ENCODE measurements around the gene SLC31A2.

SLC31A2 gene

DNA sequence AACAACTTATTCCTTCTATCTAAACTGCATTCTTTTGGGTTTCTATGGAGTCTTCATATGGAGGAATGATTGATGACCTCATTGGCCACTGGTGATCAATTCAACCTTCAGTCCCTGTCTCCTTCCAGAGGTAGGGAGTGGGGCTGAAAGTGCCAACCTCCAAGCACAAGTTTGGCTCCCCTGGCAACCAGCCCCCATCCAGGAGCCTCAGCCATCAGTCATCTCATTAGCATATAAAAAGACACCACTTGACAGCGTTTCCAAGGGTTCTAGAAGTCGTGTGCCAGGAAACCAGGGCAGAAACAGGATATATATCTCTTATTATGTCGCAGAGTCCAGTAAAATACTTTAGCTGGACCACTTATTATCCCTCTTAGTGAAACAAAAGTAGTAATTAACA is 9.8 kb downstream of the SLC31A2 start:
- no peak overlapping the region for H3K27ac Mint-ChIP-seq
- H3K27me3 Mint-ChIP-seq (ENCODE audit: low read depth), result no peaks in the 10 kb centered on the region
- H3K9me3 Mint-ChIP-seq, result no peaks in the 10 kb centered on the region
- peaks cover 11% of the 10 kb centered on the region for H3K4me1 Mint-ChIP-seq (ENCODE audit: low read depth)
- H3K36me3 Mint-ChIP-seq (ENCODE audit: low read depth), result peaks cover 35% of the 10 kb centered on the region
- no peak overlapping the region for H3K4me3 Mint-ChIP-seq

DNA sequence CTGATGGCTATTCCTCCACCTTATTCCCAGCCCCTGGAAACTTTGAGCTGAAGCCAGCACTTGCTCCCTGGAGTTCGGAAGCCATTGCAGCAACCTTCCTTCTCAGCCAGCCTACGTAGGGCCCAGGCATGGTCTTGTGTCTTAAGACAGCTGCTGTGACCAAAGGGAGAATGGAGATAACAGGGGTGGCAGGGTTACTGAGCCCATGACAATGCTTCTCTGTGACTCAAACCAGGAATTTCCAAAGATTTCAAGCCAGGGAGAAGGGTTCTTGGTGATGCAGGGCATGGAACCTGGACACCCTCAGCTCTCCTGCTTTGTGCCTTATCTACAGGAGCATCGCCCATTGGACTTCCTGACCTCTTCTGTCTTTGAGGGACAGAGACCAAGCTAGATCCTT is 12.2 kb downstream of the SLC31A2 start:
- H3K4me1 Mint-ChIP-seq (ENCODE audit: low read depth), result no peaks in the 10 kb centered on the region
- H3K9me3 Mint-ChIP-seq, result no peaks in the 10 kb centered on the region
- H3K4me3 Mint-ChIP-seq, result no peak overlapping the region
- H3K27me3 Mint-ChIP-seq (ENCODE audit: low read depth), result no peaks in the 10 kb centered on the region
- peaks cover 47% of the 10 kb centered on the region for H3K36me3 Mint-ChIP-seq (ENCODE audit: low read depth)
- H3K27ac Mint-ChIP-seq, result no peak overlapping the region

DNA sequence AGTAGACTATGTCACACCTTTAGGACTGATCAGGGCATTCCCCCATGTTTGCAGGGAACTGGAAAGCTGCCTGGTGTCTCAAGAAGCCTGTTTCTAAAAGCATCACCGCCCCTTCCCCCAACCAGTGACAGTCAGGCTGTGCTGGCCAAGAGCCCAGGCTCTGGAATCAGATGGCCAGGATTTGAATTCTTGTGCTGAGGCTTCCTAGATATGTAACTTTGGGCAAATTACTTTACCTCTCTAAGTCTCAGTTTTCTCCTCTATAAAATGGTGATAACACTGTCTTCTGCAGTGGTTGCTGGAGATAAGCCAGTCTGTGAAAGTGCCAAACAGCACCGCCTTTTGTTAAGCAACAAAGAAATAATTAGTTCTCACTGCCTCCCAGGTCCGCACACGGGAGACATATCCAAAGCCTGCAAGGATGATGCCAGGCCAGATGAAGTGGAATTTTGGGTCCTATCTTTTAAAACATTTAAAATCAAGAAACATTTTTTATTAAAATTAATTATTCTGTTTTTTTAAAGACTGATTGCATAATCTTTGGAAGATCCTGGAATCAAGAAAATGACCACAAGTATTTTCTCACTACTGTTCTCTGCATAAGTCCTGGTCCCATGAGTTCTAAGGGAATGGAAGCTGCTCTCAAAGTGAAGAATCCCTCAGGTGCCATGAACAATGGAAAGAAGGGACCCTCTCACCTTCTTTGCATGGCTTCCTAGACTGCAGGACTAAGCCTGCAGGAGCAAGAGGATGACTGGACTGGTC is 13.9 kb downstream of the SLC31A2 start:
- Mint-ChIP-seq H3K9me3 (no peaks in the 10 kb centered on the region), H3K4me1 (ENCODE audit: low read depth) (no peaks in the 10 kb centered on the region), H3K36me3 (ENCODE audit: low read depth) (peaks cover 49% of the 10 kb centered on the region), H3K27me3 (ENCODE audit: low read depth) (no peaks in the 10 kb centered on the region), H3K4me3 (no peak overlapping the region), H3K27ac (no peak overlapping the region)

DNA sequence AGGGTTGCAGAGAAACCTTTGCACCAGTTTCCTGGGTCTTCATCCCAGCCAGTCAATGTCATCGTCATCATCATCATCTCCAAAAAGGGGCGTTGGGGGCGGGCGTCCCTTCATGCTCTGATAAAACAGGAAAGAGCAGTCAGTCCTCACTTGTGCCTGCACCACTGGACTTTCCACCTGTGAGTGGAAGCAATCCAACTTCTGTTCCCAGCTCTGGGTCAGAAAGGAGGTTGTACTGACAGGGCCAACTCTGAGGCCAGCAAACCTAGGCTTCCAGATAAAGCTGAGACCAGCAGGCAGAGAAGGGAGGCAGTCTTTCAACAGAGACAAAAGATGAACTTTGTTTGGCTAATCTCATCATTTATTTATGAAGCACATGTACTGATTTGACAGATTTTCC is 15.2 kb downstream of the SLC31A2 start:
- Mint-ChIP-seq H3K9me3 (no peaks in the 10 kb centered on the region), H3K4me3 (no peak overlapping the region), H3K27ac (no peak overlapping the region), H3K36me3 (ENCODE audit: low read depth) (peaks cover 52% of the 10 kb centered on the region), H3K27me3 (ENCODE audit: low read depth) (no peaks in the 10 kb centered on the region), H3K4me1 (ENCODE audit: low read depth) (no peaks in the 10 kb centered on the region)

DNA sequence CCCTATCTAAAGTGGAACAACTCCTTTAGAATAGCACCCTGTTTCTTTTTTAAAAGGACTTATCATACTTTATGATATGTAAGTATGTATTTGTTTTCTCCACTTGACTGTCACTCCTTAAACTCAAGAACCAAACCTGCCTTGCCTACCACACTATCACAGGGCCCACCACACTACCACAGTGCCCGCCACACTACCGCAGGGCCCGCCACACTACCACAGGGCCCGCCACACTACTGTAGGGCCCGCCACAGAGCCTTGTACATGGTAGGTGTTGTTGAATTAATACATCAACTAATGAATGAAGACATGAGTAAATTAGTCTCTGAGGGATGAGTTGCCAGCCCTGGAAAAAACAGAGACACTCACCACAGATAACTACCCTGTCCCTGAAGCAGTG is 18.0 kb downstream of the SLC31A2 start:
- H3K4me1 Mint-ChIP-seq (ENCODE audit: low read depth), result no peaks in the 10 kb centered on the region
- H3K27ac Mint-ChIP-seq, result no peak overlapping the region
- H3K27me3 Mint-ChIP-seq (ENCODE audit: low read depth), result no peaks in the 10 kb centered on the region
- peaks cover 10% of the 10 kb centered on the region for H3K9me3 Mint-ChIP-seq
- peaks cover 57% of the 10 kb centered on the region for H3K36me3 Mint-ChIP-seq (ENCODE audit: low read depth)
- no peak overlapping the region for H3K4me3 Mint-ChIP-seq

DNA sequence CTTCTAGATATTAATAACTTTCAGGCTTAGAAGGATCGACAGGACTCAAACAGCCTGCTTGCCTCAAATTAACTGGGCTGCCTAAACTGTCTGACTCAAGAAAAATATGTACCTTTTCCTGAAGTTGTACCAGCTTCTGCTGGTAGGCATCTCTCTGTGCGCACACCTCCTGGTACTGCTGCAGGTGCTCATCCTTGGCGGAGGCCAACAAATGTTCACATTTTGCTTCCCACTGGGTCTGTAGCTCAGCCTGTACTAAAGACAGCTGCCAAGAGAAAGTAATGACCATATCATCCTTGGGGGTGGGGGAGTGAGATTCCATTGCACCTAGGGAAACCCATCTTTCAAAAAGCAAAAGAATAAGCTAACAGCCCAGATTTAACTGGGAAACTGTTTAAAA is 22.5 kb downstream of the SLC31A2 start:
- Mint-ChIP-seq H3K4me3 (no peak overlapping the region), H3K4me1 (ENCODE audit: low read depth) (peaks cover 2% of the 10 kb centered on the region), H3K27ac (peak overlapping the region; percentile 9), H3K36me3 (ENCODE audit: low read depth) (peaks cover 65% of the 10 kb centered on the region), H3K9me3 (peaks cover 10% of the 10 kb centered on the region), H3K27me3 (ENCODE audit: low read depth) (no peaks in the 10 kb centered on the region)

DNA sequence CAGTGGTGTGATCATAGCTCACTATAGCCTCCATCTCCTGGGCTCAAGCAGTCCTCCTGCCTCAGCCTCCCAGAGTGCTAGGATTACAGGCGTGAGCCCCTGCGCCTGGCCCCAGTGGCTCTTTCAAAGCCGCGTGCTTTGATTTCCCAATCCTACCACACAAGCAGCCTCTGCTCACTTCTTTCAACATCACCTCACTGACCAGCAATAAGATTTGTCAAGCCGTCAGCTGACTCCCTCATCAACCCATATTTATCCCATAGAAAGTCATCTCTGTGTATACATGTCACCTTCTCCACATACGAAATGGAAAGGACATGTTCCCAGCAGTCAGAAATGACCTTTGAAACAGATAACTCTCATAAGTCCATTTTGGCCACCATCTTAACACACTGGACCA is 26.0 kb downstream of the SLC31A2 start:
- Mint-ChIP-seq H3K27me3 (ENCODE audit: low read depth) (no peaks in the 10 kb centered on the region), H3K36me3 (ENCODE audit: low read depth) (peaks cover 62% of the 10 kb centered on the region), H3K4me1 (ENCODE audit: low read depth) (peaks cover 5% of the 10 kb centered on the region), H3K4me3 (no peak overlapping the region), H3K27ac (no peak overlapping the region), H3K9me3 (peaks cover 10% of the 10 kb centered on the region)

DNA sequence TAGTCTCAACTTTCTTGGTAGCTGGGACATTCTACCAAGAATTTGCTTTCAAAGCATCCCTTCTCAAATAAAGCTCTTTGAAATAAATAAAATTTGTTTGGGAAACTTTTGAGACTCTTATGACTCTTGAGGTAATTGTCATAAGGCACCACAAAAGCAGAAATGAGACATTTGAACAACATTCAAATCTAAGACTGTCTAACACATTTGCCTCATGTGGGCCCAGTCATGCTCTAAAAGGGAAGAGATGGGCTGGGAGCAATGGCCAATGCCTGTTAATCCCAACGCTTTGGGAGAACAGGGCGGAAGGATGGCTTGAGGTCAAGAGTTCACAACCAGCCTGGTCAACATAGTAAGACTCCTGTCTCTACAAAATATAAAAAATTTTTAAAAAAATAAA is 26.4 kb downstream of the SLC31A2 start:
- Mint-ChIP-seq H3K4me3 (no peak overlapping the region), H3K36me3 (ENCODE audit: low read depth) (peaks cover 63% of the 10 kb centered on the region), H3K9me3 (peaks cover 9% of the 10 kb centered on the region), H3K4me1 (ENCODE audit: low read depth) (peaks cover 5% of the 10 kb centered on the region), H3K27me3 (ENCODE audit: low read depth) (no peaks in the 10 kb centered on the region), H3K27ac (no peak overlapping the region)

DNA sequence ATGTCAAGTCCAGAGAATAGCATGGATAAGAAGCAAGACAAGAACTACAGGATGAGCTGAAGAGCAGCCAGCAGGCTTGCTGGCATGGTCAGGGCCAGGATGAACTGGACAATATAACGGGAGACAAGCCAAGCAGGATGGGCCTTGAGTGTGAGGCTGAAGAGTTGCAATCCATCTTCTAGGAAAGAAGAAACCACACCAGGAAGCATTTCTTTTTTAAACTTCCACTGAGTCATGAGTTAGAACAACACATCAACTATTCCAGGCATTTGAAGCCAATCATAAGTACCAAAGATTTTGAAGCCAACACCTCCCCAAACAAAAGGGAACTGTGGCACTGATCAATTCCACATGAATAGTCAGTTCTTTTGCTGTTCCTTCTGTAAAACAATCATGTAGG is 27.3 kb downstream of the SLC31A2 start:
- Mint-ChIP-seq H3K27ac (no peak overlapping the region), H3K27me3 (ENCODE audit: low read depth) (no peaks in the 10 kb centered on the region), H3K4me1 (ENCODE audit: low read depth) (peaks cover 5% of the 10 kb centered on the region), H3K36me3 (ENCODE audit: low read depth) (peaks cover 63% of the 10 kb centered on the region), H3K4me3 (no peak overlapping the region), H3K9me3 (peaks cover under 1% of the 10 kb centered on the region)

DNA sequence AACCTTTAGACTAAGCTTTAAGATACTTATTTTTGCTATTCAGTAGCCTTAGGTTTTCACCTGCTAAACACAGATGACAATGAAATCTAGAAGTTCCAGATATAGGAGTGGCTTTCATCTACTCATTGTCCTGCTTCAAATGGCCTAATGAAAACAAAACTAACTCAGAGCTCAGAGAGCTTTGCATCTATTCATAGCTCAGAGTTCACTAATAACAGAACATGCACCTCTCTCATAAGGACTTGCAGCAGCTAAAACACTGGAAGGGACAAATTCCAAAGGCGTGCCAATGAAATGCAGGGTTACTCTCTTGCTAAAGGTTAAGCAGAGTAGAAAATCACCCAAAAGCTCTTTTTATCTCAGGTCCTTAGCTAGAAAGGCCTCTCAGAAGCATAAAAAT is 29.0 kb downstream of the SLC31A2 start:
- H3K27ac Mint-ChIP-seq, result no peak overlapping the region
- no peaks in the 10 kb centered on the region for H3K27me3 Mint-ChIP-seq (ENCODE audit: low read depth)
- H3K4me3 Mint-ChIP-seq, result no peak overlapping the region
- H3K4me1 Mint-ChIP-seq (ENCODE audit: low read depth), result peaks cover 5% of the 10 kb centered on the region
- H3K9me3 Mint-ChIP-seq, result no peaks in the 10 kb centered on the region
- H3K36me3 Mint-ChIP-seq (ENCODE audit: low read depth), result peaks cover 62% of the 10 kb centered on the region

DNA sequence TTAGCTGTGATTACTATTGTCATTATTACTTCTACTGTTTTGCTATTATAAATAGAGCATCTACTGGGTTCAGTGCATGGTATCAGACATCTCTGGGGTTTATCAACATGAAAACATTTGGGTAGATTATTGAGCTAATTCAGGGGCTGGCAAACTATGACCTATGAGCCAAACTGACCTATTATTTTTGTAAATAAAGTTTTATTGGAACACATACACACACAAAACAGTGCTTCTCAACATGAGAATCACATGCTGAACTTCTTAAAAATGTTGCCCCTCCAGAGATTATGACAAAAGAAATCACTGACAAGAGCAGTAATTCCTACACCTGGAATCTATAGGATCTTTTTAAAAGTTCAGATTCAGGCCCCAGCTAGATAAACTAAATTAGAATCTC is 30.4 kb downstream of the SLC31A2 start:
- Mint-ChIP-seq H3K27me3 (ENCODE audit: low read depth) (no peaks in the 10 kb centered on the region), H3K4me3 (no peak overlapping the region), H3K4me1 (ENCODE audit: low read depth) (peaks cover 3% of the 10 kb centered on the region), H3K27ac (no peak overlapping the region), H3K36me3 (ENCODE audit: low read depth) (peaks cover 65% of the 10 kb centered on the region), H3K9me3 (no peaks in the 10 kb centered on the region)

DNA sequence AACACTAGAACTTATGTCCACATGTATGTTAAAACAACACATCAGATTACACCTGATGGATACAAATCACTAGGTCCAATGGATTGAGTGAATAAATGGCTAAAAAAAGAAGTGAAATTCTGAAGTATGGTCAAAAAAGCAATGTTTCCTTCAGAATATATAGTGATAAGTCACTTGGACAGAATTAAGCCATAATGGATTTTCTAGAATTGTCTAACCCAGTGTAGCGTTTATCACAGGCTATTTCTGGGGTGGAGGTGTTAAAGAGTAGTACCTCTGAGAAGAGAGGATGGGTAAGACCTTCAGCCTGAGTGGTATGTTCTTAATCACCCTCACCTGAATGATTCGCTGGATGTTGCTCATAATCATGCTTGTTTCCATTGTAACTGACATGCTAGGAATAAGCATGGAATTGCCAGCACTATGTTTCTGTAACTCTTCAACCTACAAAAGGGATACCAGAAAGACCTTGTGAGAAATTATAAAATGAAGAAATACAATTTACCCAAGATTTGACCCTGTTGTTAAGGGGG is 33.2 kb downstream of the SLC31A2 start:
- H3K4me3 Mint-ChIP-seq, result no peak overlapping the region
- H3K9me3 Mint-ChIP-seq, result no peaks in the 10 kb centered on the region
- H3K4me1 Mint-ChIP-seq (ENCODE audit: low read depth), result peaks cover 12% of the 10 kb centered on the region
- no peaks in the 10 kb centered on the region for H3K27me3 Mint-ChIP-seq (ENCODE audit: low read depth)
- no peak overlapping the region for H3K27ac Mint-ChIP-seq
- peaks cover 63% of the 10 kb centered on the region for H3K36me3 Mint-ChIP-seq (ENCODE audit: low read depth)

DNA sequence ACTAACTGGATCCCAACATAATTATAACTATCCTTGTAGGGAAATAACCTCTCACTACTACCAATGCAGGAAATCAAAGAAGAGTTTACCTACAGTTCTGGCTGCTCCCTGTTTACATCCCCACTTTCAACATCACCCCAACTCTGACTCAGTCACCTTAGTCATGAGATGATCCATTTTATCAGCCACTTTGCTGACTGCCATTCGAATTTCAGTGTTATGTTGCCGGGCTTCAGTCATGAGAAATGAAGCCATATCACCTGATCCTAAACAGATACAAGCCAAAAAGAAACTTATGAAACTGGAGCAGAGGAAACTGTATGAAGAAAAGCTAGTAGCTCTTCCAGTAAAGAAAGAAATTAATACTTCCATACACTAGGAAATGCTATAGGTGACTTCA is 33.7 kb downstream of the SLC31A2 start:
- H3K27ac Mint-ChIP-seq, result no peak overlapping the region

DNA sequence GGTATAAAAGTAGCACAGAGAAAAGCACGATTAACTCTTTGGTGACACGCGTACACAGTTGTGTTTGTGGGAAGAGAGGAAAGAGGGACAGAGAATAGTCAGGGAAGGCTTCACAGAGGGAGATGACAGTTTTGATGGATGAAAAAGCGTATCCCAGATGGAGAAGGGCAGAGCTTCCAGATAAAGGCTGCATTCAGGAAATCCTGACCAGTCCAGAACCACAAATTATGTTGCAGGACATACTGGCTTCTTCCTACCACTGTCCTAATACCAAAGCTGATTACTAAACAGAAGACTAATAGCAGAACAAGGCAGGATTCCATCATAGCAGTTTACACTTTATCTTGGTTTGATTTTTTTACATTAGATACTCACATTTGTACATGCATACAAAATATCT is 34.5 kb downstream of the SLC31A2 start:
- Mint-ChIP-seq H3K27ac (no peak overlapping the region), H3K36me3 (ENCODE audit: low read depth) (peaks cover 60% of the 10 kb centered on the region)

More for the DNA sequence above, 33.7 kb downstream of the SLC31A2 start:
- H3K9me3 Mint-ChIP-seq, result no peaks in the 10 kb centered on the region
- peaks cover 12% of the 10 kb centered on the region for H3K4me1 Mint-ChIP-seq (ENCODE audit: low read depth)
- H3K27me3 Mint-ChIP-seq (ENCODE audit: low read depth), result no peaks in the 10 kb centered on the region
- peaks cover 61% of the 10 kb centered on the region for H3K36me3 Mint-ChIP-seq (ENCODE audit: low read depth)
- H3K4me3 Mint-ChIP-seq, result no peak overlapping the region

DNA sequence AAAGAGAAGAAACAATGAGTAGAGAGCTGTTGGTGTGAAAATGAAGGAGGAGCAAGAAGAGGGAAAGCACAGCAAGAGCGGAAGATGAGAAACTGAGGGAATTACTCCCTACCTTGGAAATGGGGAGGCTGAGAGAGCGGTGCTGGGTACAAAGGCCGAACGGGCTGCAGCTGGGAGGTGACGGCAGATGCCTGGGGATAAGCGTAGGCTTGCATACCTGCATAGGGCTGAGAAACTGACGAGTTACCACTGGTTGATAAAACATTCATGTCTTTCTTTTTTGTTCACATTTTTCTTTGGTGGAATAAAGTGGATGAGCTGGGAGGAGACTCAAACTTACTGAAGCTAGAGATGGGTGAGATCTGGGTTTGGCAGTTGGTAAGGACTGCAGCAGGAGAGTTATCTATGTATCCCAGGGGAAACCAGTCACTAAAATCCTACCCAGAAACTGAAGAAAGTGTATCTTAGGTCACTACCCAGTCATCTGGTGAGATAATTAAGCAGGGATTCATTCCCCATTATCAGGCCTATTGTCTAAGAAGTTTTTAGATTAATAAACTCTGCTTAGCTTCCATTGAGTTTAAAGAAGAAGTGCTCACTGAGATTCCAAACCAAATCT is 35.4 kb downstream of the SLC31A2 start:
- peaks cover 62% of the 10 kb centered on the region for H3K36me3 Mint-ChIP-seq (ENCODE audit: low read depth)
- H3K9me3 Mint-ChIP-seq, result no peaks in the 10 kb centered on the region
- no peak overlapping the region for H3K27ac Mint-ChIP-seq
- H3K4me1 Mint-ChIP-seq (ENCODE audit: low read depth), result peaks cover 9% of the 10 kb centered on the region
- H3K27me3 Mint-ChIP-seq (ENCODE audit: low read depth), result no peaks in the 10 kb centered on the region
- no peak overlapping the region for H3K4me3 Mint-ChIP-seq

More for the DNA sequence above, 34.5 kb downstream of the SLC31A2 start:
- no peaks in the 10 kb centered on the region for H3K9me3 Mint-ChIP-seq
- no peaks in the 10 kb centered on the region for H3K27me3 Mint-ChIP-seq (ENCODE audit: low read depth)
- peaks cover 11% of the 10 kb centered on the region for H3K4me1 Mint-ChIP-seq (ENCODE audit: low read depth)
- H3K4me3 Mint-ChIP-seq, result no peak overlapping the region

All from T-helper 1 cell treated with Interleukin-12 subunit alpha and Interleukin-12 subunit beta and Interleukin-4 antibody, amounts not matched to agents 30 μg/mL and 1 μg/mL, for 36 hours (primary cell).